HG03575 (cell line): ENCODE data around the gene HES2.
"Not testable (repeated sequence)": the region's sequence is repeated elsewhere in the genome, so short reads cannot be mapped to it uniquely, and the experiment has no call there.

ENCODE experiments used
- ATAC-seq: cut with Tn5 transposase; IDR thresholded peaks from one replicate; pipeline ENCODE4 v1.9.1; 2021; ENCODE audit not compliant: unreplicated experiment, insufficient number of reproducible peaks, low FRiP score; ENCODE audit errors: extremely low read depth

HES2 gene

DNA sequence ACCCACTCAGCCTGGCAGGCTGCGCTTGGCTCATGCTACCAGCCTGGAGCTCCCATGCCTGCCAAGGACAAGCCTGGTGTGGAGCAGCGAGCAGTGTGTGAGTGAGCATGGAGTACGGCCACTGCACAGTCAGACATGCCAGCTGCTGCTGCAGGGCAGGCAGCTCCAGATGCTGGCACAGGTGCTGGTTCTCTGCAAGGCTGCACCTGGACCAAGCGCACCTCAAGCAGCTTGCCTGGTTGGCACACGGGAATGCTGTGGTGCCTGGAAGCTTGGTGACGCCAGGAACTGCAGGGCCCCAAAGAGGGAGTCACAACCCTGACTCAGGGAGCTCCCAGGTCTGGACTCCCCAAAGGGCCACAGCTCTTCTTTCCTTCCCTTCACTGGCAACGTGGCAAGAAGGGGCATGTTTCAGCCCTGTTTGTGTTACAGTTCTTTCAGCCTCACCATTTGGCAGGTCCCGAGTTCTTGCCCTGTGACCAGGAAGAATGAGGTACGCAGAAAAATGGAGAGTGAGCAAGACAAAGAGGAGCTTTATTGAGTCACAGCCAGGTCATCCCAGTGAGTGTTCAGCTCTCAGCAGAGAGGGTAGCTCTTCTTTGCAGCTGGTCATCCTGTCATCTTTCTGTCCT lies 52.2 kb downstream of the HES2 start:
- no peak for ATAC-seq

DNA sequence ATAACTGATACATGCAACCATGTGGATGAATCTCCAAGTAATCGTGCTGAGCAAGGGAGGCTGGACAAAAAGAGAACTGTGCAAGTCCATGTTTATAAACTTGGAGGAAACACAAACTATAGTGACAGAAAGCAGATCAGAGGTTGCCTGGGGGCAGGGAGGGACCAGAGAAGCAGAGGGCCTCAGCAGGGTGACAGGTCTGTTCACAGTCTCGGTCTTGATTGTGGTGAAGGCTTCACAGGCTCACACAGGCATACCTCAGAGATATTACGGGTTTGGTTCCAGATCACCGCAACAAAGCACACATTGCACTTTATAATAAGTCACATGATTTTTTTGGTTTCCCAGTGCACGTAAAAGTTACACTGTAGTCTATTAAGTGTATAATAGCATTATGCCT lies 54.7 kb downstream of the HES2 start:
- no peak for ATAC-seq

DNA sequence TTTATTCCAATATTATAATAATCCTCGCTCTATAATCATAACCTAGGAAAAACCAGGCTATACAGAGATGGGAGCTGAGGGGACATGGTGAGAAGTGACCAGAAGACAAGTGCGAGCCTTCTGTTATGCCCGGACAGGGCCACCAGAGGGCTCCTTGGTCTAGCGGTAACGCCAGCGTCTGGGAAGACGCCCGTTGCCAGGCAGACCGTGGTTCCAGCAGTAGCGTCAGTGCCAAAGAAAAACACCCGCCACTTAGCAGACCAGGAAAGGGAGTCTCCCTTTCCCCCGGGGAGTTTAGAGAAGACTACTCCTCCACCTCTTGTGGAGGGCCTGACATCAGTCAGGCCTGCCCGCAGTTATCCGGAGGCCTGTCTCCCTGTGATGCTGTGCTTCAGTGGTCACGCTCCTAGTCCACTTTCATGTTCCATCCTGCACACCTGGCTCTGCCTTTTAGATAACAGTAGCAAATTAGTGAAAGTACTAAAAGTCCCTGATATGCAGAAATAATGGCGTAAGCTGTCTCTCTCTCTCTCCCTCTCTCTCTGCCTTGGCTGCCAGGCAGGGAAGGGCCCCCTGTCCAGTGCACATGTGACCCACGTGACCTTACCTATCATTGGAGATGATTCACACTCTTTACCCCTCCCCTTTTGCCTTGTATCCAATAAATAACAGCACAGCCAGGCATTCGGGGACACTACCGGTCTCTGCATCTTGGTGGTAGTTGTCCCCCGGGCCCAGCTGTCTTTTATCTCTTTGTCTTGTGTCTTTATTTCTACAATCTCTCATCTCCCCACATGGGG lies 56.4 kb downstream of the HES2 start:
- not testable (repeated sequence) for ATAC-seq
